IMR-90 (cell line): ENCODE data around the gene OBP2A.

Experiments
- CEBPB ChIP-seq: IDR thresholded peaks from 2 replicates; pipeline ENCODE4 v1.6.1; 2012; ENCODE audit warnings: low read depth, low read length, improper control_type of control experiment
- CHD1 ChIP-seq: IDR thresholded peaks from 2 replicates; pipeline ENCODE4 v1.6.1; 2012; ENCODE audit warnings: low read depth, low read length, improper control_type of control experiment
- CTCF ChIP-seq: conservative IDR thresholded peaks from 2 replicates; pipeline ENCODE4 v1.5.1; 2012; ENCODE audit warnings: mild to moderate bottlenecking, low read depth, low read length, improper control_type of control experiment
- ELK1 ChIP-seq: fragments of 150-350 bp; IDR thresholded peaks from 2 replicates; pipeline ENCODE4 v1.6.1; 2016; ENCODE audit warnings: low read depth, mild to moderate bottlenecking, low read length, moderate library complexity, borderline replicate concordance
- MXI1 ChIP-seq: IDR thresholded peaks from 2 replicates; pipeline ENCODE4 v1.6.1; 2012; ENCODE audit warnings: low read depth, mild to moderate bottlenecking, low read length, moderate library complexity, borderline replicate concordance
- POLR2A ChIP-seq: IDR thresholded peaks from 2 replicates; pipeline ENCODE4 v1.6.1; 2012; ENCODE audit warnings: mild to moderate bottlenecking, low read depth, low read length
- SMC3 ChIP-seq: fragments of 150-350 bp; IDR thresholded peaks from 2 replicates; pipeline ENCODE4 v1.6.1; 2016; ENCODE audit warnings: low read depth, mild to moderate bottlenecking, antibody characterized with exemption, low read length, moderate library complexity
- USF2 ChIP-seq: fragments of 150-350 bp; IDR thresholded peaks from 2 replicates; pipeline ENCODE4 v1.6.1; 2017; ENCODE audit warnings: mild to moderate bottlenecking, antibody characterized with exemption, low read length, low read depth

DNA sequence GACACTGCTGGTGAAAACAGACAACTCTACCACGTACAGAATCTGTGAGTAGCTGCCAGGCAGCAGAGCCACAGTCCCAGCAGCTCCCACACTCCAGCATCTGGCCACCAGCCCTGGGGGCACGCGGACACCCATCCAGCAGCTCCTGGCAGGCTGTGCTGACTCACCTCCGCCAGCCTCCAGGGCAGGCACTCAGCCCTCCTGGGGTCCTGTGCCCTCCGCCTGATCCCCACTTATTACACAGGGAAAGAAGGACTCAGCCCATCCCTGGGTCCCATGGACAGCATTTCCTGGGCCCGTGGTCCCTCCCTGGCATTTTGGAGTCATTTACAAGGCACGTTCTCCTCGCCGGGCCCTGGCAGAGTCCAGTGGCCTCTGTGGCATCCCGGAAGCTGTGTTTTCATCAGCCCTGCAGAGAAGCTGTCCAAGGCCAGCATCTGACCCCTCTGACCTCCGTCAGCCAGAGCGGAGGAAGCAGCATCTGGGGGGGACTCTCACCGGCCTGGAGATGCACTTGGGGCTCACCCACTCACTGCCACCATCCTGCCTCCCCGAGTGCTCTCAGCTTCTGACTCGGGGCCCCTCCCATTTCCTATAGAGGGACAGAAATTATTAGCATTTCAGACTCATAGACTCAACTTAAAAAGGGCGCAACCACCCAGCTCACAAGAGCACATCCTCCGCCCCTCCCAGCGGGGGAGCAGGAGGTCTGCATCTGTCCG is 37.2 kb downstream of the OBP2A start:
- TF ChIP-seq MXI1 (no peak), POLR2A (no peak), CTCF (no peak), USF2 (no peak), CHD1 (no peak), ELK1 (no peak), SMC3 (no peak), CEBPB (no peak)
